Spinal cord (tissue), 10 donors: ENCODE data around the gene NUP93. TPM values are rescaled to one million over a fixed set of nuclear protein-coding genes. Genes with fewer than 3 reads are reported as not detected.
"Not testable (repeated sequence)": the region's sequence is repeated elsewhere in the genome, so short reads cannot be mapped to it uniquely, and the experiment has no call there.

Experiments
- DNase-seq, 6 donors: peaks; one replicate each; pipeline versions ENCODE4 v3.0.0 to v3.0.0-alpha.2; 2013 to 2015; ENCODE audit warnings: low spot score in 6 of 6, low read depth in 4 of 6
- H3K27ac ChIP-seq: one replicate; pipeline ENCODE4 v1.5.1; 2013; ENCODE audit warnings: low read depth, low read length, control low read depth
- H3K27me3 ChIP-seq: one replicate; pipeline ENCODE4 v1.6.1; 2013; ENCODE audit warnings: low read length; ENCODE audit not compliant: control insufficient read depth, insufficient read depth
- H3K36me3 ChIP-seq: one replicate; pipeline ENCODE4 v1.6.1; 2013; ENCODE audit warnings: low read length; ENCODE audit not compliant: control insufficient read depth, insufficient read depth
- H3K4me1 ChIP-seq: one replicate; pipeline ENCODE4 v1.6.1; 2013; ENCODE audit warnings: low read length; ENCODE audit not compliant: control insufficient read depth, insufficient read depth
- H3K4me3 ChIP-seq: one replicate; pipeline ENCODE4 v1.5.1; 2013; ENCODE audit warnings: low read depth, low read length, control low read depth
- H3K9me3 ChIP-seq: one replicate; pipeline ENCODE4 v1.6.1; 2013; ENCODE audit warnings: low read length; ENCODE audit not compliant: control insufficient read depth, insufficient read depth
- WGBS: methylation state at CpG from one replicate; pipeline ENCODE4 v1.1.5; 2013; ENCODE audit warnings: missing lambda C conversion rate; ENCODE audit not compliant: insufficient coverage; 5-methylcytosine and 5-hydroxymethylcytosine counted together
- polyA plus RNA-seq, 2 donors: library from polyadenylated mRNA; unstranded; fragments of 120-200 nt; gene quantifications; one replicate each; pipeline ENCODE4 v1.2.1, GENCODE V29; 2013; ENCODE audit not compliant: insufficient read length in 2 of 2
- total RNA-seq, 2 donors: library from RNA; depleted of rRNA in 1 of 2; stranded (reverse); fragments of 120-200 nt in 1 of 2; fragments of >200 nt in 1 of 2; gene quantifications; one replicate each; pipeline versions ENCODE4 v1.2.3 to v1.2.4, GENCODE V29; 2013 to 2014
- donor health status: healthy.

The NUP93 gene
- total and polyA plus RNA-seq, 4 donors: 103 to 128 (median 121) TPM

DNA sequence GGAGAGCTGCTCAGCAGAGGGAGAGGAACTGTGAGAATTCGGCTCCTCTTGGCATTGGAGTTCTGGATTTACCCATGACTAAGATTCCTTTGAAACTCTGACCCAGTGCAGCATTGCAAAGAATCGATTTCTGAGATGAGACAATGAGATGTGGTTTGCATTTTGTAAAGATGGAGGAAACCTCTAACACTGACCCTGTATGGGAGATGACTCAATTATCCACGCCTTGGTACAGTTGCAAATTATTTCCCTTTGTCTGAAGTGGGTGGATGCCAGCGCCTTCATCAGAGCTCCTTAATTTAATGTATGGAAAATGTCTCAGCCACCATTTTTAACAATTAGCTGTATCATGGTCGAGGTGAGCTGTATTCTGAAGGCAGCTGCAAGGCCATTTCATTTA lies 53.4 kb downstream of the NUP93 start:
- Histone ChIP-seq H3K4me1 (peaks cover 5% of the 10 kb centered on the region), H3K36me3 (no peaks in the 10 kb centered on the region), H3K27ac (no peak overlapping the region), H3K9me3 (no peaks in the 10 kb centered on the region), H3K27me3 (no peaks in the 10 kb centered on the region), H3K4me3 (peak overlapping the region; percentile 55)
- DNase-seq: peak in 2 of 6 donors; percentile 30 to 87
- WGBS: 30% methylated on average over 3 of the region's 5 CpGs

DNA sequence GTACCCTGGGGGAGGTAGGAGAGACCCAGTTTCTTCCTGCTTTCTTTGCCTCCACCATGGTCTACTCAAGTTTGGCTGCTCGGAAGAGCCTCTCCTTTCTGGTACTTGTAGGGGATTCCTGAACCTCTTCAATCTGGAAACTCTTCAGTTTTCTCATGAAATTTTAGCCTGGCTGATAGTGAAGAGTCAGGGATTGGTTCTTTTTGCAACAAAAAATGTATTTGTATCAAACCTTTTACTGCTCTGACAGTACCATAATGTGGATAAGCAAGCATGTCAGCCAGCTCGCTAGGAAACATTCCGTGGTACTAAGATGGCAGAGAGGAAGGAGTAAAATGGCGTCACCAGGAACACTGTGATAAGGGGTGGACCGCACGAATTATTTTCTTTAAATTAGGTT lies 55.4 kb downstream of the NUP93 start:
- H3K27me3 ChIP-seq: no peaks in the 10 kb centered on the region

GRCh38 chr16:56787167-56787566 lies 57.2 kb downstream of the NUP93 start:
- Histone ChIP-seq H3K27ac (no peak overlapping the region), H3K27me3 (no peaks in the 10 kb centered on the region), H3K4me3 (no peak overlapping the region), H3K9me3 (no peaks in the 10 kb centered on the region), H3K4me1 (peaks cover 13% of the 10 kb centered on the region), H3K36me3 (no peaks in the 10 kb centered on the region)
- DNase-seq: peak in 2 of 6 donors; percentile 43 to 74
- WGBS: 42% methylated on average over 4 of the region's 6 CpGs

More for the DNA sequence above, 55.4 kb downstream of the NUP93 start:
- Histone ChIP-seq H3K4me1 (peaks cover 13% of the 10 kb centered on the region), H3K27ac (no peak overlapping the region), H3K9me3 (no peaks in the 10 kb centered on the region), H3K36me3 (no peaks in the 10 kb centered on the region), H3K4me3 (peak overlapping the region; percentile 55)
- no CpG with 5 or more reads among the region's 6 CpGs for WGBS
- peak in 1 of 6 donors; percentile 74 for DNase-seq

DNA sequence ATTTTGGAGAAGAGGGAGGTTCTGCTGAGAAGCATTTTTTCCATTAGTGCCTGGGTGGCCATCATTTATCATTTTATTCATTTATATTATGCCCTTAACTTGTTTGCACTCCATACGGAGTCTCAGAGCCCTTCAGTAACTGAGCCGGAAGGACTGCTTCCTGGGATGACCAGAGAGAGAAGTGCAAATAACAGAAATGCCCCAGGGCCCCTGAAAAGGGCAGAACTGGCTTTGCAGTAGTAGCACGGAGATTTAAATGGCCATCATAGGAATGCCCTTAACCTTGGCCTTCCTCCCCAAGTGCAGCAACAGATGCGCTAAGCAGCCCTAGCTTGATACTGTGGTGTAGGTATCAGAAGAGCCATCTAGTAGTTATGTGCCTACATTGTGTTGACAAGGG lies 58.5 kb downstream of the NUP93 start:
- no peak for DNase-seq
- H3K36me3 ChIP-seq: no peaks in the 10 kb centered on the region
- WGBS: 80% methylated on average over 3 of the region's 4 CpGs
- H3K9me3 ChIP-seq: no peaks in the 10 kb centered on the region
- no peak overlapping the region for H3K27ac ChIP-seq
- H3K27me3 ChIP-seq: no peaks in the 10 kb centered on the region
- peaks cover 19% of the 10 kb centered on the region for H3K4me1 ChIP-seq
- H3K4me3 ChIP-seq: no peak overlapping the region

- H3K9me3 ChIP-seq: no peaks in the 10 kb centered on the region
- H3K4me1 ChIP-seq: peaks cover 19% of the 10 kb centered on the region
- DNase-seq: peak in 2 of 6 donors; percentile 81 to 85
- no peaks in the 10 kb centered on the region for H3K27me3 ChIP-seq
- no peak overlapping the region for H3K4me3 ChIP-seq
- WGBS: 24% methylated on average over 3 of the region's 5 CpGs
- H3K36me3 ChIP-seq: no peaks in the 10 kb centered on the region
- H3K27ac ChIP-seq: no peak overlapping the region
Observed at GRCh38 chr16:56789360-56789759, 59.4 kb downstream of the NUP93 start.

DNA sequence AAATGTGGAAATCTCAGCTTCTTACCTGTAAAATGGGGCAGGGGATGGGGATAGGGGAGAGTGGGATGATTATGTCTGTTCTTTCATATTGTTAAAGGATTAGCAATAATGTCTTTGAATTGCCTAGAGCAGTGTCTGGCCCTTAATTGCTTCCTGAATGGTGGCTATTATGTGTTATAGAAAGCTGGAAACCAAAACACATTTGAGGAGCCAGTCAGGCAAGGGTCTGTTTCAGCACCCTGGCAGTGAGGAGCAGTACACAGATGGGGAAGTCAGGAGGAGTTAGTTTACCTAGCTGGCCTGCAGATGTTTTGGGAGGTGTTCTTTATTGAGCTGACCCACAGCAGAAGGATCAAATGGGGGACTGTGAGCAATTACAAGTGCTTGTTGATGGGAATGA lies 63.0 kb downstream of the NUP93 start:
- Histone ChIP-seq H3K9me3 (no peaks in the 10 kb centered on the region), H3K4me3 (no peak overlapping the region), H3K36me3 (no peaks in the 10 kb centered on the region), H3K4me1 (peaks cover 18% of the 10 kb centered on the region), H3K27ac (no peak overlapping the region), H3K27me3 (no peaks in the 10 kb centered on the region)
- peak in 2 of 6 donors; percentile 17 to 33 for DNase-seq

DNA sequence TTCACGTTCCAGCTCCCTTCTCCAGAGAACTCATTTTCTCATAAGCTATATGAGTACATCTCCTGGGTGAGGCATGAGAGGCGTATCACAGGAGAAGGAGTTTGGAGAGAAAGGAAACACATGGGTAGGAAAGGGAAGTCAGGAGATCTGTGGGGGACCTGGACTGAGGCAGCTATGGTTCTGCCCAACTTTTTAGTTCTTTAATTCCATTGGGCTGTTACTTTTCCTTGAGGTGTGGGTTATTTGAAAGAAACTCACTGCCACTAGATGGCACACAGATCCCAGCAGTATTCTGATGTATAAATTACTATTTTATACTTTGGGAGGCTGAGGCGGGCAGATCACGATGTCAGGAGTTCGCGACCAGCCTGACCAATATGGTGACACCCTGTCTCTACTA lies 63.6 kb downstream of the NUP93 start:
- Histone ChIP-seq H3K27ac (no peak overlapping the region), H3K27me3 (no peaks in the 10 kb centered on the region), H3K36me3 (no peaks in the 10 kb centered on the region), H3K9me3 (no peaks in the 10 kb centered on the region), H3K4me3 (no peak overlapping the region), H3K4me1 (peaks cover 14% of the 10 kb centered on the region)
- DNase-seq: peak in 2 of 6 donors; percentile 48 to 51
- 57% methylated on average over 1 of the region's 6 CpGs for WGBS

- no peak overlapping the region for H3K27ac ChIP-seq
- peaks cover 6% of the 10 kb centered on the region for H3K4me1 ChIP-seq
- H3K4me3 ChIP-seq: no peak overlapping the region
- no peaks in the 10 kb centered on the region for H3K27me3 ChIP-seq
- no peaks in the 10 kb centered on the region for H3K9me3 ChIP-seq
- H3K36me3 ChIP-seq: peaks cover 3% of the 10 kb centered on the region
- no peak for DNase-seq
- 40% methylated on average over 1 of the region's 3 CpGs for WGBS
Observed at GRCh38 chr16:56795011-56795410, 65.1 kb downstream of the NUP93 start.

GRCh38 chr16:56797038-56797437 lies 67.1 kb downstream of the NUP93 start:
- not testable (repeated sequence) for H3K4me1 ChIP-seq, H3K4me3 ChIP-seq, H3K36me3 ChIP-seq, H3K27ac ChIP-seq, H3K27me3 ChIP-seq, DNase-seq, H3K9me3 ChIP-seq
- 100% methylated on average over 1 of the region's 2 CpGs for WGBS

DNA sequence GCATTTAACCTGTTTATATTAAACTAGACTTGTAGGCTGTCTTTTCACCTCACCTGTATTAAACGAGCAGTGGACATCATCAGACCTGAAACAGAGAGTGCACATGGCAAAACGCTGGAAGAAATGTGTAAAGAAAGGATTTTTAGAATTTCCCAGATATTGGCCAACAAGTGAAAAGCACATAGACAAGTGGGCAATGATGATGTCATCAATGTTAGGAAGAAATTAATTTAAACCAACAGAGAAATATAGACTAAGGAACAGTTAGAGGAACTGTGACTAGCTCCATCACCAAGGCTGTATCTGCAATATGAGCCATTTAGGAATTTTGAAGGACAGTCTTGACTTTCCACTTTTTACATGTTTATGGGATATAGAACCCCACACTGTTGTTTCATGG lies 67.9 kb downstream of the NUP93 start:
- peaks cover 3% of the 10 kb centered on the region for H3K36me3 ChIP-seq
- peaks cover 6% of the 10 kb centered on the region for H3K4me1 ChIP-seq
- no peaks in the 10 kb centered on the region for H3K27me3 ChIP-seq
- H3K9me3 ChIP-seq: no peaks in the 10 kb centered on the region
- no peak for DNase-seq
- no peak overlapping the region for H3K4me3 ChIP-seq
- WGBS: no CpG with 5 or more reads among the region's 2 CpGs
- no peak overlapping the region for H3K27ac ChIP-seq
